ENCODE results near the gene ISG20.

DNA sequence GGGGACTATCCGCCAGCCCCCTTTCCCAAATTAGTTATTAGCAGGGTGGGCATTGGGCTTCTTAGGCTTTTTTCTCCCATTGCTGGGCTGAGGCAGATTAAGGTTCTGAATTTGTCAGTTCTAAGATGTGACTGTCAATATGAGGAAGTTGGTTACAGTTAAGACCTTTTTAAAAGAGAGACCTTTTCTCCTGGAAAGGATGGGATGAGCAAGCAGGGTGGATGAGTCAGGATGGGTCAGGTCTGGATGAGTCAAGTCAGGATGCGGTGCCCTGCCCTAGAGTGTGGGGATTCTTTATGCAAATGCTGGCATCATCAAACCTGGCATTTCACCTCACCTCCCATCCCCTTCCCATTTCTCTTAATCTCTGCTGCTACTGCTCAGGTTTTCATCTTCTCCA, 15.8 kb upstream of the ISG20 start:
- TF ChIP-seq, protein P1, sequence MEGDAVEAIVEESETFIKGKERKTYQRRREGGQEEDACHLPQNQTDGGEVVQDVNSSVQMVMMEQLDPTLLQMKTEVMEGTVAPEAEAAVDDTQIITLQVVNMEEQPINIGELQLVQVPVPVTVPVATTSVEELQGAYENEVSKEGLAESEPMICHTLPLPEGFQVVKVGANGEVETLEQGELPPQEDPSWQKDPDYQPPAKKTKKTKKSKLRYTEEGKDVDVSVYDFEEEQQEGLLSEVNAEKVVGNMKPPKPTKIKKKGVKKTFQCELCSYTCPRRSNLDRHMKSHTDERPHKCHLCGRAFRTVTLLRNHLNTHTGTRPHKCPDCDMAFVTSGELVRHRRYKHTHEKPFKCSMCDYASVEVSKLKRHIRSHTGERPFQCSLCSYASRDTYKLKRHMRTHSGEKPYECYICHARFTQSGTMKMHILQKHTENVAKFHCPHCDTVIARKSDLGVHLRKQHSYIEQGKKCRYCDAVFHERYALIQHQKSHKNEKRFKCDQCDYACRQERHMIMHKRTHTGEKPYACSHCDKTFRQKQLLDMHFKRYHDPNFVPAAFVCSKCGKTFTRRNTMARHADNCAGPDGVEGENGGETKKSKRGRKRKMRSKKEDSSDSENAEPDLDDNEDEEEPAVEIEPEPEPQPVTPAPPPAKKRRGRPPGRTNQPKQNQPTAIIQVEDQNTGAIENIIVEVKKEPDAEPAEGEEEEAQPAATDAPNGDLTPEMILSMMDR (IDR thresholded peaks at IDR 0.05), result no peak
- TF ChIP-seq POLR2A (IDR thresholded peaks at IDR 0.05) (no peak), EP300 (IDR thresholded peaks at IDR 0.05) (no peak)
